Natural killer cell (primary cell): ENCODE results near the gene PTPRCAP. TPM values are rescaled to one million over a fixed set of nuclear protein-coding genes. Genes with fewer than 3 reads are reported as not detected.
A peak's percentile ranks its signal among the peaks of the same experiment; 100 is the strongest.

Experiments
- ATAC-seq, 3 donors: fragments of 150-1000 bp in 2 of 3; fragments of 200-7000 bp in 1 of 3; cut with Tn5 transposase; 1 replicate in 1 of 3; 2 replicates in 2 of 3; pipeline ENCODE4 v1.10.0; 2021; ENCODE audit warnings: mild to moderate bottlenecking in 2 of 3, moderate library complexity in 2 of 3
- DNase-seq, 2 donors: peaks; one replicate each; pipeline versions ENCODE4 v3.0.0 to v3.0.0-alpha.2; 2013 to 2021; ENCODE audit warnings: mixed read lengths in 1 of 2
- H3K27ac ChIP-seq: one replicate; pipeline ENCODE4 v1.5.1; 2013; ENCODE audit warnings: mild to moderate bottlenecking, low read length
- H3K27me3 ChIP-seq: one replicate; pipeline ENCODE4 v1.6.1; 2013; ENCODE audit warnings: low read length; ENCODE audit not compliant: control insufficient read depth, insufficient read depth
- H3K36me3 ChIP-seq: one replicate; pipeline ENCODE4 v1.6.1; 2013; ENCODE audit warnings: low read length; ENCODE audit not compliant: control insufficient read depth, insufficient read depth
- H3K4me1 ChIP-seq: one replicate; pipeline ENCODE4 v1.6.1; 2013; ENCODE audit warnings: low read length; ENCODE audit not compliant: control insufficient read depth, insufficient read depth
- H3K4me3 ChIP-seq: one replicate; pipeline ENCODE4 v1.5.1; 2013; ENCODE audit warnings: low read length
- H3K9me3 ChIP-seq: one replicate; pipeline ENCODE4 v1.6.1; 2013; ENCODE audit warnings: low read length; ENCODE audit not compliant: control insufficient read depth, insufficient read depth
- H3K27ac Mint-ChIP-seq, 2 donors: one replicate each; pipeline ENCODE4 v1.8.0; 2022; ENCODE audit warnings: mild to moderate bottlenecking in 2 of 2, mixed read lengths in 2 of 2, moderate library complexity in 1 of 2
- H3K27me3 Mint-ChIP-seq, 2 donors: one replicate each; pipeline ENCODE4 v1.8.0; 2022; ENCODE audit warnings: low read depth in 2 of 2, mixed read lengths in 2 of 2
- H3K36me3 Mint-ChIP-seq: one replicate; pipeline ENCODE4 v1.8.0; 2022; ENCODE audit warnings: mixed read lengths
- H3K4me1 Mint-ChIP-seq, 2 donors: one replicate each; pipeline ENCODE4 v1.8.0; 2022; ENCODE audit warnings: mixed read lengths in 2 of 2
- H3K4me3 Mint-ChIP-seq: one replicate; pipeline ENCODE4 v1.8.0; 2022; ENCODE audit warnings: mild to moderate bottlenecking, moderate library complexity, mixed read lengths
- H3K9me3 Mint-ChIP-seq, 2 donors: one replicate each; pipeline ENCODE4 v1.8.0; 2022; ENCODE audit warnings: mixed read lengths in 2 of 2
- WGBS: methylation state at CpG from one replicate; pipeline ENCODE4 v1.1.7; 2013; ENCODE audit warnings: missing lambda C conversion rate; ENCODE audit not compliant: insufficient coverage; 5-methylcytosine and 5-hydroxymethylcytosine counted together
- intact Hi-C: fragments of 100-400 bp; cut with micrococcal nuclease; formaldehyde crosslinking; loops from one replicate; pipeline ENCODE4 v1.14.2; 2022
- total RNA-seq, 4 donors: library from RNA; stranded (reverse); fragments of 120-200 nt in 1 of 4; gene quantifications; one replicate each; pipeline versions ENCODE4 v1.2.3 to v1.2.4, GENCODE V29; 2013 to 2022
- TF ChIP-seq, protein P1 (sequence below): fragments of 200-600 bp; IDR thresholded peaks from one replicate; pipeline ENCODE4 v1.8.0; 2022; ENCODE audit warnings: antibody characterized with exemption

PTPRCAP gene
- total RNA-seq, 3 donors from 2014 or later (not counting 1 experiment from before 2014, with no cell fraction given), result 240 to 301 (median 269) TPM

DNA sequence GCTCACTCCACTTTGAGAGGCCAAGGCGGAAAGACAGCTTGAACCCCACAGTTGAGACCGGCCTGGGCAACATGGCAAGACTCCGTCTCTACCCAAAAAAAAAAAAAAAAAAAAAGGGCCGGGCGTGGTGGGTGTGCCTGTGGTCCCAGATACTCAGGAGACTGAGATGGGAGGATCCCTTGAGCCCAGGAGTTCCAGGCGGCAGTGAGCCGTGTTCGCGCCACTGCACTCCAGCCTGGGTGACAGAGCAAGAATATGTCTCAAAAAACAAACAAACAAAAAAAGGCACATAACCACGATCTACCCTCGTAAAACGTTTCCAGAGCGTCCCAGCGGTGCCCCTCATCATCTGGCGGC, 46.6 kb downstream of the PTPRCAP start:
- Mint-ChIP-seq H3K9me3 (no peaks in the 10 kb centered on the region), H3K27me3 (peaks cover 0 to under 1% of the 10 kb centered on the region in 2 donors), H3K36me3 (no peaks in the 10 kb centered on the region), H3K4me3 (peak overlapping the region; percentile 87), H3K27ac (peak overlapping the region; percentile 87 to 88), H3K4me1 (peaks cover 22 to 42% of the 10 kb centered on the region in 2 donors)
- 21% methylated on average over 12 of the region's 15 CpGs for WGBS
- peaks cover 20% of the 10 kb centered on the region for H3K4me1 ChIP-seq
- ATAC-seq (no peak), DNase-seq (no peak)
- peak overlapping the region; percentile 85 for H3K4me3 ChIP-seq
- no peaks in the 10 kb centered on the region for H3K9me3 ChIP-seq
- H3K27me3 ChIP-seq, result no peaks in the 10 kb centered on the region
- peak overlapping the region; percentile 77 for H3K27ac ChIP-seq
- intact Hi-C loops, result no loop called here
- H3K36me3 ChIP-seq, result peaks cover 12% of the 10 kb centered on the region
- TF ChIP-seq, protein P1, sequence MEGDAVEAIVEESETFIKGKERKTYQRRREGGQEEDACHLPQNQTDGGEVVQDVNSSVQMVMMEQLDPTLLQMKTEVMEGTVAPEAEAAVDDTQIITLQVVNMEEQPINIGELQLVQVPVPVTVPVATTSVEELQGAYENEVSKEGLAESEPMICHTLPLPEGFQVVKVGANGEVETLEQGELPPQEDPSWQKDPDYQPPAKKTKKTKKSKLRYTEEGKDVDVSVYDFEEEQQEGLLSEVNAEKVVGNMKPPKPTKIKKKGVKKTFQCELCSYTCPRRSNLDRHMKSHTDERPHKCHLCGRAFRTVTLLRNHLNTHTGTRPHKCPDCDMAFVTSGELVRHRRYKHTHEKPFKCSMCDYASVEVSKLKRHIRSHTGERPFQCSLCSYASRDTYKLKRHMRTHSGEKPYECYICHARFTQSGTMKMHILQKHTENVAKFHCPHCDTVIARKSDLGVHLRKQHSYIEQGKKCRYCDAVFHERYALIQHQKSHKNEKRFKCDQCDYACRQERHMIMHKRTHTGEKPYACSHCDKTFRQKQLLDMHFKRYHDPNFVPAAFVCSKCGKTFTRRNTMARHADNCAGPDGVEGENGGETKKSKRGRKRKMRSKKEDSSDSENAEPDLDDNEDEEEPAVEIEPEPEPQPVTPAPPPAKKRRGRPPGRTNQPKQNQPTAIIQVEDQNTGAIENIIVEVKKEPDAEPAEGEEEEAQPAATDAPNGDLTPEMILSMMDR, result no peak

DNA sequence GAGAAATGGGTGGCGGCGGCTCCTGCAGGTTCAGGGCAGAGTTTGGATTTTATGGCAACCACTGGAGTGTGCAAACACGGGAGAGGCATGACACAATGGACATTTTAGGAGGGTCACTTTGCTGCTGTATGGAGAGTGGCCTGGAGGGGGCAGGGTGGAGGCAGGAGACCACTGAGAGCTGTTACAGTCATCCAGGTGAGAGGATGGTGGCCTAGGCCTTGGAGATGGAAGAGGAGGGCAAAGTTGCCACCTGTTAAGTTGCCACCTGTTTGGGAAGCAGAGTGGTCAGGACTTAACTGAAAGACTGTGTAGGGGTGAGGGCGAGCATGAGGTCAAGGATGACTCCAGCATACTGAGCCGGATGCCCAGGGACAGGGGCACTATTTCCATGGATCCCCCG, 48.0 kb downstream of the PTPRCAP start:
- Mint-ChIP-seq H3K4me3 (peak overlapping the region; percentile 85), H3K4me1 (peaks cover 22 to 42% of the 10 kb centered on the region in 2 donors), H3K27ac (peak overlapping the region; percentile 84 to 85), H3K36me3 (no peaks in the 10 kb centered on the region), H3K27me3 (peaks cover 7 to 8% of the 10 kb centered on the region in 2 donors), H3K9me3 (no peaks in the 10 kb centered on the region)
- Histone ChIP-seq H3K9me3 (no peaks in the 10 kb centered on the region), H3K36me3 (peaks cover 4% of the 10 kb centered on the region), H3K27me3 (no peaks in the 10 kb centered on the region), H3K4me1 (peaks cover 20% of the 10 kb centered on the region), H3K4me3 (no peak overlapping the region), H3K27ac (no peak overlapping the region)
- intact Hi-C loops, result loop anchor here (1.0 kb wide), 1 partner anchor 117 kb away; no protein-coding TSS in a partner anchor
- TF ChIP-seq, protein P1, result peak; percentile 48
- DNase-seq, result peak; percentile 50 to 73
- 81% methylated on average over 6 of the region's 6 CpGs for WGBS
- peak; percentile 35 to 49 (median 47) for ATAC-seq

DNA sequence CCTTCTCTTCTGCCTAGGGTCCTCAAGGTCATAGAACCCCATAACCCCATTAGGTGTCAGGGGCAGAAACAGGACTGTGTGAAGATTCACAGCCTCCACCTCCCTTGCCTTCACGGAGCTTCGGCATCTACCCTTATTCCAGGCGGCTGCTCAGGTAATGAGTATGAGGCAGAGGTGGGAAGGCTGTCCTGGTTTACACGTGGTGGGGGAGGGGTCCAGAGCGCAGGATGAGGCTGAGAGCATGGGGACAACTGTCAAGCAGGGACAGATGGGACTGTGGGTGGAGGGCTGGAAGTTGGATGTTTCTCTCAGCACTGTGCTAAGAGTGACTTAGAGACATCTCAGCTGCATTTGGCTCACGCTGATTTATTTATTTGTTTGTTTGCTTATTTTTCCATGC, 50.0 kb downstream of the PTPRCAP start:
- no peaks in the 10 kb centered on the region for H3K9me3 Mint-ChIP-seq
- intact Hi-C loops, result no loop called here
- H3K27me3 Mint-ChIP-seq, result peaks cover 7 to 8% of the 10 kb centered on the region in 2 donors
- Histone ChIP-seq H3K27me3 (no peaks in the 10 kb centered on the region), H3K27ac (no peak overlapping the region), H3K4me3 (no peak overlapping the region), H3K9me3 (no peaks in the 10 kb centered on the region), H3K36me3 (no peaks in the 10 kb centered on the region), H3K4me1 (peaks cover 19% of the 10 kb centered on the region)
- TF ChIP-seq, protein P1, result no peak
- H3K4me1 Mint-ChIP-seq, result peaks cover 14 to 29% of the 10 kb centered on the region in 2 donors
- H3K4me3 Mint-ChIP-seq, result no peak overlapping the region
- DNase-seq (no peak), ATAC-seq (no peak)
- H3K27ac Mint-ChIP-seq, result no peak overlapping the region
- 77% methylated on average over 4 of the region's 6 CpGs for WGBS
- no peaks in the 10 kb centered on the region for H3K36me3 Mint-ChIP-seq

DNA sequence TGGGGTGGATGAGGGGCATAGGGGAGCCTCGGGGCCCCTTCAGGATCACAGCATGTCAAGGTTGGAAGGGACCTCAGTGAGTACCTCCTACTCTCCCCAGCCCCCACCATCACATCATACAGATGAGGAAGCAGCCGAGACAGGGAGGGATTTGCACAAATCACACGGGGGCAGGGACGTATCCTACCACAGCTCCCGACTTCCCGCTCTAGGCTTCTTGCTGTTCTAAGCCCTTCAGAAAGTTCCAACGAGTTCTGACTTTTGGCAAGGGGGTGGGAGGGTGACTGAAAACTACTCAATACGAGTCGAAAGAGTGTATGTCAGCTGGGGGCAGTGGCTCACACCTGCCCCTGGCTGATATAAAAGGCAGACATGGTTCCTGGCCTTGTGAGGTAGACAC, 50.4 kb downstream of the PTPRCAP start:
- H3K27ac Mint-ChIP-seq, result no peak overlapping the region
- Histone ChIP-seq H3K27me3 (no peaks in the 10 kb centered on the region), H3K9me3 (no peaks in the 10 kb centered on the region), H3K27ac (no peak overlapping the region), H3K4me3 (no peak overlapping the region), H3K4me1 (peaks cover 19% of the 10 kb centered on the region), H3K36me3 (no peaks in the 10 kb centered on the region)
- H3K4me1 Mint-ChIP-seq, result peaks cover 14 to 28% of the 10 kb centered on the region in 2 donors
- intact Hi-C loops, result no loop called here
- no peak for DNase-seq
- ATAC-seq, result no peak
- WGBS, result 51% methylated on average over 5 of the region's 9 CpGs
- no peak overlapping the region for H3K4me3 Mint-ChIP-seq
- H3K36me3 Mint-ChIP-seq, result no peaks in the 10 kb centered on the region
- H3K9me3 Mint-ChIP-seq, result no peaks in the 10 kb centered on the region
- TF ChIP-seq, protein P1, result no peak
- H3K27me3 Mint-ChIP-seq, result peaks cover 7 to 8% of the 10 kb centered on the region in 2 donors
